B cell (primary cell): ENCODE data around the gene PTPRN2. TPM values are rescaled to one million over a fixed set of nuclear protein-coding genes. Genes with fewer than 3 reads are reported as not detected.

Source experiments
- ATAC-seq: fragments of 200-7000 bp; cut with Tn5 transposase; one replicate; pipeline ENCODE4 v1.10.0; 2021; ENCODE audit warnings: low read depth, mild to moderate bottlenecking, moderate number of reproducible peaks, moderate library complexity
- CTCF ChIA-PET: fragments of 350-600 bp; sonication (Branson Sonifier 250); formaldehyde crosslinking; loops from one replicate; lab custom pipeline; 2021; ENCODE audit warnings: antibody characterized with exemption, inconsistent platforms; lab: Charles Lee
- POLR2A ChIA-PET: fragments of 350-600 bp; sonication (Branson Sonifier 250); formaldehyde crosslinking; loops from one replicate; lab custom pipeline; 2021; ENCODE audit warnings: antibody characterized with exemption; lab: Charles Lee
- DNase-seq: peaks from one replicate; pipeline ENCODE4 v3.0.0; 2013
- H2AFZ ChIP-seq: 2 replicates; pipeline ENCODE4 v1.6.1; 2012; ENCODE audit warnings: mild to moderate bottlenecking, low read depth, low read length; ENCODE audit not compliant: insufficient read depth, poor library complexity, severe bottlenecking
- H3K27ac ChIP-seq, 2 donors: 1 replicate in 1 of 2; 2 replicates in 1 of 2; pipeline ENCODE4 v1.5.1; 2012 to 2013; ENCODE audit warnings: low read length in 2 of 2, mild to moderate bottlenecking in 2 of 2, moderate library complexity in 1 of 2
- H3K27me3 ChIP-seq, 4 experiments: fragments of 200-600 bp in 1 of 4; sonication (generic) in 1 of 4; replicated peaks in 1 of 4; 1 replicate in 2 of 4; 2 replicates in 2 of 4; pipeline versions ENCODE4 v1.6.1 to v1.7.0; 2013 to 2016; ENCODE audit warnings: low read length in 3 of 4, mild to moderate bottlenecking in 2 of 4, mixed read lengths in 1 of 4, moderate library complexity in 1 of 4; ENCODE audit not compliant: insufficient read depth in 4 of 4, control insufficient read depth in 3 of 4; ENCODE audit errors: control extremely low read depth in 1 of 4
- H3K36me3 ChIP-seq, 2 experiments: replicated peaks in 1 of 2; 1 replicate in 1 of 2; 2 replicates in 1 of 2; pipeline versions ENCODE4 v1.6.1 to v1.7.1; 2013; ENCODE audit warnings: low read length in 1 of 2; ENCODE audit not compliant: insufficient read depth in 2 of 2, control insufficient read depth in 1 of 2; ENCODE audit errors: control extremely low read depth in 1 of 2, extremely low read depth in 1 of 2
- H3K4me1 ChIP-seq, 2 donors: fragments of 200-600 bp in 1 of 2; sonication (generic) in 1 of 2; 1 replicate in 1 of 2; 2 replicates in 1 of 2; pipeline versions ENCODE4 v1.5.1 to v1.6.1; 2013 to 2017; ENCODE audit warnings: low read length in 2 of 2; ENCODE audit not compliant: control insufficient read depth in 2 of 2, insufficient read depth in 2 of 2
- H3K4me2 ChIP-seq: replicated peaks from 2 replicates; pipeline ENCODE3; 2012; ENCODE audit warnings: mild to moderate bottlenecking, low read depth, low read length; ENCODE audit not compliant: poor library complexity, severe bottlenecking
- H3K4me3 ChIP-seq, 5 experiments: fragments of 200-600 bp in 1 of 5; sonication (generic) in 1 of 5; 1 replicate in 3 of 5; 2 replicates in 2 of 5; pipeline versions ENCODE4 v1.5.1 to v1.7.0; 2011 to 2016; ENCODE audit warnings: low read length in 4 of 5, mild to moderate bottlenecking in 4 of 5, low read depth in 2 of 5, control low read depth in 1 of 5, moderate library complexity in 1 of 5; ENCODE audit not compliant: insufficient read depth in 1 of 5; ENCODE audit errors: control extremely low read depth in 1 of 5, extremely low read depth in 1 of 5
- H3K79me2 ChIP-seq: fragments of 200-600 bp; sonication (generic); one replicate; pipeline ENCODE4 v1.6.0; 2016; ENCODE audit warnings: low read length; ENCODE audit not compliant: control insufficient read depth, insufficient read depth
- H3K9ac ChIP-seq: fragments of 200-600 bp; sonication (generic); 2 replicates; pipeline ENCODE4 v1.6.1; 2017; ENCODE audit warnings: mild to moderate bottlenecking, low read length, moderate library complexity
- H3K9me3 ChIP-seq, 3 donors: one replicate each; pipeline versions ENCODE4 v1.6.1 to v1.7.1; 2013; ENCODE audit warnings: low read length in 2 of 3; ENCODE audit not compliant: control insufficient read depth in 2 of 3, insufficient read depth in 1 of 3; ENCODE audit errors: control extremely low read depth in 1 of 3
- H4K20me1 ChIP-seq: 2 replicates; pipeline ENCODE4 v1.6.0; 2012; ENCODE audit warnings: mild to moderate bottlenecking, low read length; ENCODE audit not compliant: insufficient read depth, control insufficient read depth, poor library complexity, severe bottlenecking
- H3K27ac Mint-ChIP-seq: one replicate; pipeline ENCODE4 v1.8.0; 2021; ENCODE audit warnings: mixed read lengths
- H3K27me3 Mint-ChIP-seq: one replicate; pipeline ENCODE4 v1.8.0; 2021; ENCODE audit warnings: mixed read lengths
- H3K4me1 Mint-ChIP-seq: one replicate; pipeline ENCODE4 v1.8.0; 2021; ENCODE audit warnings: mixed read lengths
- H3K4me3 Mint-ChIP-seq: one replicate; pipeline ENCODE4 v1.8.0; 2021; ENCODE audit warnings: mixed read lengths
- H3K9me3 Mint-ChIP-seq: one replicate; pipeline ENCODE4 v1.8.0; 2022; ENCODE audit warnings: mixed read lengths; ENCODE audit not compliant: insufficient read depth
- EZH2 ChIP-seq: IDR thresholded peaks from 2 replicates; pipeline ENCODE4 v1.6.1; 2012; ENCODE audit warnings: borderline replicate concordance, low read depth, mild to moderate bottlenecking, moderate library complexity, low read length; ENCODE audit not compliant: insufficient read depth, poor library complexity, severe bottlenecking
- WGBS: methylation state at CpG from one replicate; pipeline ENCODE4 v1.1.5; 2013; ENCODE audit warnings: missing lambda C conversion rate; ENCODE audit not compliant: insufficient coverage; 5-methylcytosine and 5-hydroxymethylcytosine counted together
- intact Hi-C: fragments of 100-400 bp; cut with micrococcal nuclease; formaldehyde crosslinking; loops from one replicate; pipeline ENCODE4 v1.10.0; 2022
- polyA plus RNA-seq: library from polyadenylated mRNA; depleted of rRNA; stranded (reverse); fragments of >200 nt; gene quantifications from 2 replicates; pipeline ENCODE4 v1.2.3, GENCODE V29; 2012
- total RNA-seq, 2 donors: library from RNA; stranded (reverse); fragments of 120-200 nt in 1 of 2; gene quantifications; 1 replicate in 1 of 2; 2 replicates in 1 of 2; pipeline versions ENCODE4 v1.2.3 to v1.2.4, GENCODE V29; 2013 to 2022
- TF ChIP-seq, protein P1 (sequence below): fragments of 200-600 bp; IDR thresholded peaks from one replicate; pipeline ENCODE4 v1.8.0; 2022; ENCODE audit warnings: antibody characterized with exemption, mild to moderate bottlenecking

Gene PTPRN2
- total and polyA plus RNA-seq, 2 donors (not counting 1 experiment from before 2014, with no cell fraction given): 2.0 to 5.0 TPM

DNA sequence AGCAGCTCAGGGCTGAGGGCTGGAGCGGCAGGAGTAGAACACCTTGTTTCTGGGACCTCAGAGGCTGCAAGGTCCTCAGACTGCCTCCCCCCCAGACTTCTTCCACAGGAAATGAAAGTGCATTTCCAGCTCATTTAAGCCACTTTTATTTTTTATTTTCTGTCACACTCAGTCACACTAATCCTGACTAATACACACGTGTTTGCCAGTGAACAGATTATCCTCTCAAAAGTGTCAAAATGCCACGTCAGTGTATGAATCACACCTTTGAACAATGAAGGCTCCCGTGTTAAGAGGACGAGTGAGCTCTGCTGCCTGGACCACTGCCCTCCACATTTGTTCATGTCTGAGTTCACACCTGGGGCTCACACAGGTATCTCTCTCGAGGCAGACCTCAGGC lies 762.3 kb downstream of the PTPRN2 start:
- DNase-seq (no peak), ATAC-seq (no peak)
- Mint-ChIP-seq H3K9me3 (no peaks in the 10 kb centered on the region), H3K4me1 (no peaks in the 10 kb centered on the region), H3K27ac (no peak overlapping the region), H3K27me3 (no peaks in the 10 kb centered on the region), H3K4me3 (no peak overlapping the region)
- Histone ChIP-seq H3K27me3 (no peaks in the 10 kb centered on the region), H3K4me2 (no peak overlapping the region), H3K9ac (no peak overlapping the region), H3K9me3 (peaks cover 0 to 26% (median 0%) of the 10 kb centered on the region in 3 donors), H3K4me3 (no peak overlapping the region), H4K20me1 (no peaks in the 10 kb centered on the region), H3K4me1 (no peaks in the 10 kb centered on the region), H3K36me3 (no peaks in the 10 kb centered on the region), H2AFZ (no peak overlapping the region), H3K79me2 (no peaks in the 10 kb centered on the region), H3K27ac (no peak overlapping the region)
- intact Hi-C loops: no loop called here
- WGBS: 55% methylated on average over 6 of the region's 6 CpGs
- TF ChIP-seq, protein P1, sequence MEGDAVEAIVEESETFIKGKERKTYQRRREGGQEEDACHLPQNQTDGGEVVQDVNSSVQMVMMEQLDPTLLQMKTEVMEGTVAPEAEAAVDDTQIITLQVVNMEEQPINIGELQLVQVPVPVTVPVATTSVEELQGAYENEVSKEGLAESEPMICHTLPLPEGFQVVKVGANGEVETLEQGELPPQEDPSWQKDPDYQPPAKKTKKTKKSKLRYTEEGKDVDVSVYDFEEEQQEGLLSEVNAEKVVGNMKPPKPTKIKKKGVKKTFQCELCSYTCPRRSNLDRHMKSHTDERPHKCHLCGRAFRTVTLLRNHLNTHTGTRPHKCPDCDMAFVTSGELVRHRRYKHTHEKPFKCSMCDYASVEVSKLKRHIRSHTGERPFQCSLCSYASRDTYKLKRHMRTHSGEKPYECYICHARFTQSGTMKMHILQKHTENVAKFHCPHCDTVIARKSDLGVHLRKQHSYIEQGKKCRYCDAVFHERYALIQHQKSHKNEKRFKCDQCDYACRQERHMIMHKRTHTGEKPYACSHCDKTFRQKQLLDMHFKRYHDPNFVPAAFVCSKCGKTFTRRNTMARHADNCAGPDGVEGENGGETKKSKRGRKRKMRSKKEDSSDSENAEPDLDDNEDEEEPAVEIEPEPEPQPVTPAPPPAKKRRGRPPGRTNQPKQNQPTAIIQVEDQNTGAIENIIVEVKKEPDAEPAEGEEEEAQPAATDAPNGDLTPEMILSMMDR: no peak
- TF ChIP-seq EZH2: no peak
- CTCF ChIA-PET: no interaction called here
- POLR2A ChIA-PET: no interaction called here

DNA sequence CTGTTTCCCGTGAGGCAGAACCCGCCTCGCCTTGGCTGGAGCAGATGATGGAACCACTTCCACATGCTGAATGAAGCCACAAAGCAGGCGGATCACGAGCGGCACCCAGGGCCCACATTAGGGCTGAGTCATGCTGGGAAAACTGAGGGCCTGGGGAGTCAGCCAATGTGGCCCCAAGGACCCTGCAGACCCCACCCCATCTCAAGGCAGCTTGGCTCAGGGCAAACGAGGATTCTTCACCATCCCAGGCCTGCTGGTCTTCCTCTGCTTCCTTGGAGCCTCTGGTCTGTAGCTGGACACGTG lies 762.9 kb downstream of the PTPRN2 start:
- 88% methylated on average over 8 of the region's 8 CpGs for WGBS
- Mint-ChIP-seq H3K9me3 (no peaks in the 10 kb centered on the region), H3K27me3 (no peaks in the 10 kb centered on the region), H3K4me1 (no peaks in the 10 kb centered on the region), H3K4me3 (no peak overlapping the region), H3K27ac (no peak overlapping the region)
- CTCF ChIA-PET: no interaction called here
- H3K27ac ChIP-seq: no peak overlapping the region
- intact Hi-C loops: no loop called here
- no peak overlapping the region for H3K4me2 ChIP-seq
- DNase-seq (no peak), ATAC-seq (no peak)
- peaks cover 0 to 26% (median 0%) of the 10 kb centered on the region in 3 donors for H3K9me3 ChIP-seq
- H3K79me2 ChIP-seq: no peaks in the 10 kb centered on the region
- H4K20me1 ChIP-seq: no peaks in the 10 kb centered on the region
- POLR2A ChIA-PET: no interaction called here
- H3K9ac ChIP-seq: no peak overlapping the region
- H3K4me3 ChIP-seq: no peak overlapping the region
- H3K27me3 ChIP-seq: no peaks in the 10 kb centered on the region
- no peaks in the 10 kb centered on the region for H3K4me1 ChIP-seq
- no peak overlapping the region for H2AFZ ChIP-seq
- TF ChIP-seq, protein P1: no peak
- no peak for TF ChIP-seq EZH2
- no peaks in the 10 kb centered on the region for H3K36me3 ChIP-seq
